HCT116 (cell line): ENCODE measurements around the gene PVR. TPM values are rescaled to one million over a fixed set of nuclear protein-coding genes. Genes with fewer than 3 reads are reported as not detected.

Experiments used
- ATAC-seq: fragments of 200-7000 bp; cut with Tn5 transposase; 2 replicates; pipeline ENCODE4 v1.9.1; 2020; ENCODE audit warnings: mild to moderate bottlenecking, moderate library complexity
- BruUV-seq: library from RNA; stranded (reverse); fragments of 400-500 nt; replicated peaks from 2 replicates; lab custom pipeline; 2021; lab: Mats Ljungman, UMichigan
- CTCF ChIA-PET: fragments of 300-600 bp; sonication (Branson Sonifier 250); formaldehyde crosslinking; loops from one replicate; lab custom pipeline; 2021; ENCODE audit warnings: antibody characterized with exemption; lab: Charles Lee
- POLR2A ChIA-PET: fragments of 300-600, 350-600 bp; sonication (Branson Sonifier 250); formaldehyde crosslinking; loops from one replicate; lab custom pipeline; 2021; ENCODE audit warnings: antibody characterized with exemption; lab: Charles Lee
- RAD21 ChIA-PET, 2 experiments: fragments of 300-600 bp; sonication (Branson Sonifier 250); formaldehyde crosslinking; loops; one replicate each; lab custom pipeline; 2023; ENCODE audit warnings: low total read pairs in 2 of 2; ENCODE audit not compliant: uncharacterized antibody in 2 of 2, unreplicated experiment in 2 of 2, low non-redundant PET in 1 of 2; lab: Charles Lee
- DNase-seq: peaks from one replicate; pipeline ENCODE4 v3.0.0-alpha.2; 2010; ENCODE audit warnings: low read depth, low spot score
- H2AFZ ChIP-seq: fragments of 200-600 bp; shearing (Covaris generic), sonication (generic); 2 replicates; pipeline ENCODE4 v1.6.1; 2017; ENCODE audit warnings: low read depth, mixed run types, mixed read lengths, antibody characterized with exemption, low read length; ENCODE audit not compliant: poor library complexity, severe bottlenecking
- H3K27ac ChIP-seq: 2 replicates; pipeline ENCODE4 v1.5.1; 2012; ENCODE audit warnings: low read depth, low read length
- H3K27me3 ChIP-seq: fragments of 200-600 bp; sonication (generic); 2 replicates; pipeline ENCODE4 v1.6.1; 2016; ENCODE audit warnings: mixed run types, low read length, mixed read lengths; ENCODE audit not compliant: insufficient read depth
- H3K36me3 ChIP-seq, 2 experiments: fragments of 200-500 bp in 1 of 2; fragments of 200-600 bp in 1 of 2; sonication (Bioruptor generic) in 1 of 2; sonication (generic) in 1 of 2; 2 replicates each; pipeline versions ENCODE4 v1.5.1 to v1.6.1; 2014 to 2016; ENCODE audit warnings: low read length in 2 of 2, inconsistent platforms in 1 of 2, mixed read lengths in 1 of 2, mixed run types in 1 of 2; ENCODE audit not compliant: insufficient read depth in 2 of 2, control insufficient read depth in 1 of 2
- H3K4me1 ChIP-seq, 2 experiments: fragments of 200-600 bp in 1 of 2; sonication (generic) in 1 of 2; 2 replicates each; pipeline versions ENCODE4 v1.5.1 to v1.6.1; 2012 to 2017; ENCODE audit warnings: low read length in 2 of 2, inconsistent platforms in 1 of 2, mild to moderate bottlenecking in 1 of 2, mixed read lengths in 1 of 2, mixed run types in 1 of 2, moderate library complexity in 1 of 2; ENCODE audit not compliant: insufficient read depth in 2 of 2, control insufficient read depth in 1 of 2
- H3K4me2 ChIP-seq: fragments of 200-600 bp; sonication (generic); 2 replicates; pipeline ENCODE4 v1.6.1; 2017; ENCODE audit warnings: mixed run types, low read length, mixed read lengths
- H3K4me3 ChIP-seq, 2 experiments: fragments of 200-600 bp in 1 of 2; sonication (generic) in 1 of 2; replicated peaks in 1 of 2; 2 replicates each; pipeline ENCODE4 v1.5.1; 2011 to 2016; ENCODE audit warnings: low read length in 2 of 2, control low read depth in 1 of 2, low read depth in 1 of 2, mild to moderate bottlenecking in 1 of 2, mixed read lengths in 1 of 2, mixed run types in 1 of 2
- H3K79me2 ChIP-seq: fragments of 200-600 bp; sonication (generic); 2 replicates; pipeline ENCODE4 v1.6.1; 2017; ENCODE audit warnings: mild to moderate bottlenecking, mixed run types, low read length, moderate library complexity, mixed read lengths; ENCODE audit not compliant: insufficient read depth
- H3K9ac ChIP-seq: fragments of 200-600 bp; sonication (generic); 2 replicates; pipeline ENCODE4 v1.6.1; 2016; ENCODE audit warnings: low read length, mixed read lengths
- H3K9me2 ChIP-seq: fragments of 200-600 bp; sonication (generic), shearing (Covaris generic); 2 replicates; pipeline ENCODE4 v1.6.1; 2017; ENCODE audit warnings: mixed run types, mild to moderate bottlenecking, moderate library complexity; ENCODE audit not compliant: insufficient read depth
- H3K9me3 ChIP-seq, 2 experiments: fragments of 200-500 bp in 1 of 2; fragments of 200-600 bp in 1 of 2; sonication (Bioruptor generic) in 1 of 2; sonication (generic) in 1 of 2; 2 replicates each; pipeline ENCODE4 v1.6.1; 2014 to 2017; ENCODE audit warnings: low read length in 2 of 2, mixed read lengths in 2 of 2, inconsistent platforms in 1 of 2, low read depth in 1 of 2, mild to moderate bottlenecking in 1 of 2, mixed run types in 1 of 2, moderate library complexity in 1 of 2; ENCODE audit not compliant: control insufficient read depth in 1 of 2, insufficient read depth in 1 of 2
- H4K20me1 ChIP-seq: fragments of 200-600 bp; sonication (generic), shearing (Covaris generic); 2 replicates; pipeline ENCODE4 v1.6.1; 2017; ENCODE audit warnings: mixed run types, mild to moderate bottlenecking, moderate library complexity; ENCODE audit not compliant: insufficient read depth
- CBX3 ChIP-seq: IDR thresholded peaks from 2 replicates; pipeline ENCODE4 v1.6.1; 2012; ENCODE audit warnings: low read depth
- CEBPB ChIP-seq: IDR thresholded peaks from 2 replicates; pipeline ENCODE4 v1.6.1; 2012; ENCODE audit warnings: low read depth
- EZH2phosphoT487 ChIP-seq: fragments of 200-600 bp; IDR thresholded peaks from 2 replicates; pipeline ENCODE4 v1.6.1; 2018; ENCODE audit warnings: antibody characterized with exemption, borderline replicate concordance
- FOSL1 ChIP-seq: IDR thresholded peaks from 2 replicates; pipeline ENCODE4 v1.6.1; 2012; ENCODE audit warnings: low read depth
- JUND ChIP-seq: IDR thresholded peaks from 2 replicates; pipeline ENCODE4 v1.6.1; 2012
- POLR2A ChIP-seq: IDR thresholded peaks from 2 replicates; pipeline ENCODE4 v1.7.0; 2011; ENCODE audit warnings: borderline replicate concordance; ENCODE audit not compliant: insufficient read depth, insufficient read length; ENCODE audit errors: extremely low read depth
- POLR2AphosphoS5 ChIP-seq: IDR thresholded peaks from 2 replicates; pipeline ENCODE4 v1.6.1; 2011; ENCODE audit warnings: mild to moderate bottlenecking, low read depth, low read length, moderate library complexity
- SIN3A ChIP-seq: IDR thresholded peaks from 2 replicates; pipeline ENCODE4 v1.6.1; 2012; ENCODE audit warnings: low read depth
- SP1 ChIP-seq: IDR thresholded peaks from 2 replicates; pipeline ENCODE4 v1.6.1; 2012; ENCODE audit warnings: low read depth
- SRF ChIP-seq: IDR thresholded peaks from 2 replicates; pipeline ENCODE4 v1.6.1; 2012; ENCODE audit warnings: low read depth
- TCF7L2 ChIP-seq: IDR thresholded peaks from 2 replicates; pipeline ENCODE4 v1.7.0; 2011; ENCODE audit warnings: borderline replicate concordance, inconsistent platforms; ENCODE audit not compliant: insufficient read depth, insufficient read length; ENCODE audit errors: extremely low read depth
- YY1 ChIP-seq: IDR thresholded peaks from 2 replicates; pipeline ENCODE4 v1.6.1; 2011; ENCODE audit warnings: low read length, low read depth, moderate library complexity, mild to moderate bottlenecking; ENCODE audit not compliant: insufficient replicate concordance; ENCODE audit errors: extremely low read depth
- ZFX ChIP-seq: fragments of 450-650 bp; IDR thresholded peaks from 2 replicates; pipeline ENCODE4 v1.6.1; 2017
- intact Hi-C: fragments of 100-400 bp; cut with micrococcal nuclease; formaldehyde crosslinking; loops from 2 replicates; pipeline ENCODE4 v1.10.0; 2022
- total RNA-seq: library from RNA; stranded (reverse); gene quantifications from one replicate; pipeline ENCODE4 v1.2.1, GENCODE V29; 2021; ENCODE audit not compliant: unreplicated experiment
- TF ChIP-seq, protein P1 (sequence below): IDR thresholded peaks from 2 replicates; pipeline ENCODE4 v1.6.1; 2012
- TF ChIP-seq, protein P2 (sequence below), 3 experiments: fragments of 200-600 bp in 1 of 3; sonication (generic) in 1 of 3; IDR thresholded peaks in 2 of 3; conservative IDR thresholded peaks in 1 of 3; 2 replicates each; pipeline ENCODE4 v1.5.1; 2012 to 2017; ENCODE audit warnings: low read depth in 2 of 3, low read length in 2 of 3, antibody characterized with exemption in 1 of 3, borderline replicate concordance in 1 of 3, control low read depth in 1 of 3, mild to moderate bottlenecking in 1 of 3, mixed read lengths in 1 of 3, mixed run types in 1 of 3, moderate library complexity in 1 of 3; ENCODE audit not compliant: insufficient read depth in 1 of 3
- TF ChIP-seq, protein P3 (sequence below): IDR thresholded peaks from 2 replicates; pipeline ENCODE4 v1.6.1; 2012
- TF ChIP-seq, protein P4 (sequence below): IDR thresholded peaks from 2 replicates; pipeline ENCODE4 v1.6.1; 2012; ENCODE audit warnings: low read depth
- TF ChIP-seq, protein P5 (sequence below): IDR thresholded peaks from 2 replicates; pipeline ENCODE4 v1.6.1; 2011; ENCODE audit warnings: mild to moderate bottlenecking, low read length, moderate library complexity; ENCODE audit not compliant: insufficient replicate concordance; ENCODE audit errors: extremely low read depth

Gene PVR
- total RNA-seq, 1 experiment from 2014 or later, result 62.0 TPM

DNA sequence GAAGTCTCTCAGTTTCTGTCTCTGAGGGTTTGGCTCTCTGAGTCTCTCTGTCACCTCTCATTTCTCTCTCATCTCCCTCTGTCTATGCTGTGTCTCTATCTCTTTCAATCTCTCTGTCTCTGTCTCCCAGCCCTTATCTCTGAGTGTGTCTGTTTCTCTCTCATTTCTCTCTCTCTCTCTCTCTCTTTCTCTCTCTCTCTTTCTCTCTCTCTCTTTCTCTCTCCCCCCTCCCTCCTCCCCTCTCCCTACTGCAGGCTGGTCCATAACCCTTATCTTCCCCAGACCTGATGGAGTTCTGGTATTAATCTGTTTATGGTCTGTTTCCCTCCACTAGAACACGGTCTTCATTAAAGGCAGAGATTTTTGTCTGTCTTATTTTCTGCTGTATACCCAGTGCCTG, 1.3 kb upstream of the PVR start:
- BruUV-seq, result no TSS peak
- POLR2A ChIA-PET, result interaction anchor here (1.7 to 2.5 kb wide), 2 partner anchors 9 to 53 kb away, joined by 5 to 16 read pairs; no protein-coding TSS in a partner anchor

More for the DNA sequence above, 1.3 kb upstream of the PVR start:
- RAD21 ChIA-PET, result no interaction called here
- Histone ChIP-seq H3K4me3 (no peak overlapping the region), H3K9me2 (no peaks in the 10 kb centered on the region), H2AFZ (no peak overlapping the region), H3K9ac (no peak overlapping the region), H4K20me1 (peaks cover 5% of the 10 kb centered on the region; the same call in 1 of the 2 replicates), H3K36me3 (peaks cover 3 to 10% of the 10 kb centered on the region in 2 experiments; a peak in 3 of 4 replicates), H3K4me2 (peak overlapping the region; percentile 96; the same call in 1 of the 2 replicates), H3K4me1 (peaks cover 4 to 23% of the 10 kb centered on the region in 2 experiments), H3K79me2 (peaks cover 31% of the 10 kb centered on the region), H3K27me3 (no peaks in the 10 kb centered on the region), H3K9me3 (no peaks in the 10 kb centered on the region), H3K27ac (no peak overlapping the region)
- ATAC-seq, result no peak
- TF ChIP-seq, protein P1, sequence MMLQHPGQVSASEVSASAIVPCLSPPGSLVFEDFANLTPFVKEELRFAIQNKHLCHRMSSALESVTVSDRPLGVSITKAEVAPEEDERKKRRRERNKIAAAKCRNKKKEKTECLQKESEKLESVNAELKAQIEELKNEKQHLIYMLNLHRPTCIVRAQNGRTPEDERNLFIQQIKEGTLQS, result no peak
- TF ChIP-seq, protein P2, sequence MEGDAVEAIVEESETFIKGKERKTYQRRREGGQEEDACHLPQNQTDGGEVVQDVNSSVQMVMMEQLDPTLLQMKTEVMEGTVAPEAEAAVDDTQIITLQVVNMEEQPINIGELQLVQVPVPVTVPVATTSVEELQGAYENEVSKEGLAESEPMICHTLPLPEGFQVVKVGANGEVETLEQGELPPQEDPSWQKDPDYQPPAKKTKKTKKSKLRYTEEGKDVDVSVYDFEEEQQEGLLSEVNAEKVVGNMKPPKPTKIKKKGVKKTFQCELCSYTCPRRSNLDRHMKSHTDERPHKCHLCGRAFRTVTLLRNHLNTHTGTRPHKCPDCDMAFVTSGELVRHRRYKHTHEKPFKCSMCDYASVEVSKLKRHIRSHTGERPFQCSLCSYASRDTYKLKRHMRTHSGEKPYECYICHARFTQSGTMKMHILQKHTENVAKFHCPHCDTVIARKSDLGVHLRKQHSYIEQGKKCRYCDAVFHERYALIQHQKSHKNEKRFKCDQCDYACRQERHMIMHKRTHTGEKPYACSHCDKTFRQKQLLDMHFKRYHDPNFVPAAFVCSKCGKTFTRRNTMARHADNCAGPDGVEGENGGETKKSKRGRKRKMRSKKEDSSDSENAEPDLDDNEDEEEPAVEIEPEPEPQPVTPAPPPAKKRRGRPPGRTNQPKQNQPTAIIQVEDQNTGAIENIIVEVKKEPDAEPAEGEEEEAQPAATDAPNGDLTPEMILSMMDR (IDR thresholded peaks at IDR 0.05 in 2 of 3, conservative IDR thresholded peaks at IDR 0.05 in 1 of 3; ENCODE audit: borderline replicate concordance in 1 of 3, insufficient read depth in 1 of 3, low read depth in 2 of 3, low read length in 2 of 3), result no peak
- TF ChIP-seq ZFX (no peak), TCF7L2 (no peak), POLR2A (no peak), POLR2AphosphoS5 (no peak), SP1 (no peak), CBX3 (no peak), YY1 (no peak), SRF (no peak), EZH2phosphoT487 (no peak), CEBPB (no peak), JUND (no peak), FOSL1 (no peak), SIN3A (no peak)
- TF ChIP-seq, protein P3, sequence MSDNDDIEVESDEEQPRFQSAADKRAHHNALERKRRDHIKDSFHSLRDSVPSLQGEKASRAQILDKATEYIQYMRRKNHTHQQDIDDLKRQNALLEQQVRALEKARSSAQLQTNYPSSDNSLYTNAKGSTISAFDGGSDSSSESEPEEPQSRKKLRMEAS, result no peak
- TF ChIP-seq, protein P4, sequence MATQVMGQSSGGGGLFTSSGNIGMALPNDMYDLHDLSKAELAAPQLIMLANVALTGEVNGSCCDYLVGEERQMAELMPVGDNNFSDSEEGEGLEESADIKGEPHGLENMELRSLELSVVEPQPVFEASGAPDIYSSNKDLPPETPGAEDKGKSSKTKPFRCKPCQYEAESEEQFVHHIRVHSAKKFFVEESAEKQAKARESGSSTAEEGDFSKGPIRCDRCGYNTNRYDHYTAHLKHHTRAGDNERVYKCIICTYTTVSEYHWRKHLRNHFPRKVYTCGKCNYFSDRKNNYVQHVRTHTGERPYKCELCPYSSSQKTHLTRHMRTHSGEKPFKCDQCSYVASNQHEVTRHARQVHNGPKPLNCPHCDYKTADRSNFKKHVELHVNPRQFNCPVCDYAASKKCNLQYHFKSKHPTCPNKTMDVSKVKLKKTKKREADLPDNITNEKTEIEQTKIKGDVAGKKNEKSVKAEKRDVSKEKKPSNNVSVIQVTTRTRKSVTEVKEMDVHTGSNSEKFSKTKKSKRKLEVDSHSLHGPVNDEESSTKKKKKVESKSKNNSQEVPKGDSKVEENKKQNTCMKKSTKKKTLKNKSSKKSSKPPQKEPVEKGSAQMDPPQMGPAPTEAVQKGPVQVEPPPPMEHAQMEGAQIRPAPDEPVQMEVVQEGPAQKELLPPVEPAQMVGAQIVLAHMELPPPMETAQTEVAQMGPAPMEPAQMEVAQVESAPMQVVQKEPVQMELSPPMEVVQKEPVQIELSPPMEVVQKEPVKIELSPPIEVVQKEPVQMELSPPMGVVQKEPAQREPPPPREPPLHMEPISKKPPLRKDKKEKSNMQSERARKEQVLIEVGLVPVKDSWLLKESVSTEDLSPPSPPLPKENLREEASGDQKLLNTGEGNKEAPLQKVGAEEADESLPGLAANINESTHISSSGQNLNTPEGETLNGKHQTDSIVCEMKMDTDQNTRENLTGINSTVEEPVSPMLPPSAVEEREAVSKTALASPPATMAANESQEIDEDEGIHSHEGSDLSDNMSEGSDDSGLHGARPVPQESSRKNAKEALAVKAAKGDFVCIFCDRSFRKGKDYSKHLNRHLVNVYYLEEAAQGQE, result no peak
- TF ChIP-seq, protein P5, sequence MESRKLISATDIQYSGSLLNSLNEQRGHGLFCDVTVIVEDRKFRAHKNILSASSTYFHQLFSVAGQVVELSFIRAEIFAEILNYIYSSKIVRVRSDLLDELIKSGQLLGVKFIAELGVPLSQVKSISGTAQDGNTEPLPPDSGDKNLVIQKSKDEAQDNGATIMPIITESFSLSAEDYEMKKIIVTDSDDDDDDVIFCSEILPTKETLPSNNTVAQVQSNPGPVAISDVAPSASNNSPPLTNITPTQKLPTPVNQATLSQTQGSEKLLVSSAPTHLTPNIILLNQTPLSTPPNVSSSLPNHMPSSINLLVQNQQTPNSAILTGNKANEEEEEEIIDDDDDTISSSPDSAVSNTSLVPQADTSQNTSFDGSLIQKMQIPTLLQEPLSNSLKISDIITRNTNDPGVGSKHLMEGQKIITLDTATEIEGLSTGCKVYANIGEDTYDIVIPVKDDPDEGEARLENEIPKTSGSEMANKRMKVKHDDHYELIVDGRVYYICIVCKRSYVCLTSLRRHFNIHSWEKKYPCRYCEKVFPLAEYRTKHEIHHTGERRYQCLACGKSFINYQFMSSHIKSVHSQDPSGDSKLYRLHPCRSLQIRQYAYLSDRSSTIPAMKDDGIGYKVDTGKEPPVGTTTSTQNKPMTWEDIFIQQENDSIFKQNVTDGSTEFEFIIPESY, result no peak
- no peak for DNase-seq
- CTCF ChIA-PET, result interaction anchor here (0.7 to 1.8 kb wide), 2 partner anchors 15 to 28 kb away, joined by 3 to 5 read pairs; no protein-coding TSS in a partner anchor
- intact Hi-C loops, result loop anchor here (5.0 kb wide), 1 partner anchor 55 kb away; no protein-coding TSS in a partner anchor
